Heart right ventricle (tissue), 16 donors: ENCODE data around the gene WDHD1. TPM values are rescaled to one million over a fixed set of nuclear protein-coding genes. Genes with fewer than 3 reads are reported as not detected.
"Not testable (repeated sequence)": the region's sequence is repeated elsewhere in the genome, so short reads cannot be mapped to it uniquely, and the experiment has no call there.

Experiments used
- ATAC-seq, 8 donors: fragments of 200-7000 bp; cut with Tn5 transposase; one replicate each; pipeline ENCODE4 v1.9.1; 2020; ENCODE audit warnings: mild to moderate bottlenecking in 8 of 8, moderate library complexity in 8 of 8, moderate number of reproducible peaks in 1 of 8
- DNase-seq, 2 donors: peaks; one replicate each; pipeline ENCODE4 v3.0.0-alpha.2; 2020
- H3K27ac ChIP-seq, 10 donors: fragments of 200-600 bp; sonication (generic) in 2 of 10; one replicate each; pipeline versions ENCODE4 v1.5.0 to v1.8.0; 2020 to 2022; ENCODE audit warnings: mild to moderate bottlenecking in 3 of 10
- H3K27me3 ChIP-seq, 7 donors: fragments of 200-600 bp; one replicate each; pipeline ENCODE4 v1.8.0; 2021 to 2022; ENCODE audit warnings: mild to moderate bottlenecking in 2 of 7
- H3K36me3 ChIP-seq, 9 donors: fragments of 200-600 bp; sonication (generic) in 1 of 9; one replicate each; pipeline versions ENCODE4 v1.5.0 to v1.8.0; 2020 to 2022; ENCODE audit warnings: mild to moderate bottlenecking in 2 of 9
- H3K4me1 ChIP-seq, 9 donors: fragments of 200-600 bp; sonication (generic) in 1 of 9; one replicate each; pipeline versions ENCODE4 v1.5.0 to v1.8.0; 2020 to 2022; ENCODE audit warnings: mild to moderate bottlenecking in 4 of 9
- H3K4me3 ChIP-seq, 10 donors: fragments of 200-600 bp; sonication (generic) in 2 of 10; one replicate each; pipeline versions ENCODE4 v1.5.0 to v1.8.0; 2020 to 2022; ENCODE audit warnings: mild to moderate bottlenecking in 7 of 10, moderate library complexity in 2 of 10
- H3K9me3 ChIP-seq, 11 donors: fragments of 200-600 bp in 10 of 11; sonication (generic) in 2 of 11; one replicate each; pipeline versions ENCODE4 v1.5.0 to v1.8.0; 2013 to 2022; ENCODE audit warnings: mild to moderate bottlenecking in 2 of 11, control low read depth in 1 of 11, moderate library complexity in 1 of 11
- WGBS, 2 donors: extraction: QIAGEN DNeasy Blood & Tissue Kit; methylation state at CpG; one replicate each; pipeline ENCODE4 v1.1.7; 2013; ENCODE audit warnings: inconsistent platforms in 1 of 2; 5-methylcytosine and 5-hydroxymethylcytosine counted together
- intact Hi-C, 10 donors: fragments of 100-400 bp; cut with DNase I; formaldehyde crosslinking; loops; one replicate each; pipeline versions ENCODE4 v1.11.1 to v1.14.2; 2022
- polyA plus RNA-seq, 2 donors: library from polyadenylated mRNA; stranded (reverse); fragments of 200-250 nt; gene quantifications; one replicate each; pipeline ENCODE4 v1.2.3, GENCODE V29; 2013
- total RNA-seq, 10 donors: library from RNA; stranded (reverse); fragmentation: NEBNext Ultra II Directional in 3 of 10; extraction: Animal tissue kit (Norgen Biotek cat#: 25700) in 3 of 10; gene quantifications; one replicate each; pipeline versions ENCODE4 v1.2.1 to v1.2.4, GENCODE V29; 2021 to 2023
- TF ChIP-seq, protein P1 (sequence below), 9 donors: fragments of 200-600 bp; sonication (generic) in 2 of 9; IDR thresholded peaks; one replicate each; pipeline versions ENCODE4 v1.5.0 to v1.8.0; 2021 to 2022; ENCODE audit warnings: antibody characterized with exemption in 9 of 9, mild to moderate bottlenecking in 5 of 9, moderate library complexity in 1 of 9
- donor health status: Arrhythmogenic right ventricular cardiomyopathy.
- donor health status: ischemic (EF 13 %, LVEDD 7.1; RV severe dilation, severe dysfunction).
- donor health status: healthy with polysubstance abuse.
- donor health status: DM: no; HTN: yes; CAD: no.
- donor health status: DM: no; HTN: no; CAD: no.
- donor health status: ischemic (EF 25% LVEDD 6.9; RV normal size, moderate dysfunction).
- donor health status: ischemic (EF 25% LVEDD 5.7; RV mildly dilated, moderate dysfunction).
- donor health status: healthy.
- donor health status: DM: yes; HTN: yes; CAD: no.
- donor health status: Ischemic cardiomyopathy.
- donor health status: ischemic (EF 35%, LVEDD 5.7; RV mildly dilated, moderate dysfunction).
- donor health status: nonischemic (EF 11% LVEDD 7.7; RV severe dilation, severe dysfunction).
- donor health status: DM: yes; HTN: yes; CAD: no.
- donor health status: PGD.
- donor health status: ischemic (EF 29% LVEDD 5.4; RV normal size, mild dysfunction).
- donor health status: nonischemic (EF 23%, LVEDD 6.1; RV moderate dilation, normal function).

WDHD1 gene
- total and polyA plus RNA-seq, 12 donors = 0.59 to 2.7 (median 1.9) TPM

DNA sequence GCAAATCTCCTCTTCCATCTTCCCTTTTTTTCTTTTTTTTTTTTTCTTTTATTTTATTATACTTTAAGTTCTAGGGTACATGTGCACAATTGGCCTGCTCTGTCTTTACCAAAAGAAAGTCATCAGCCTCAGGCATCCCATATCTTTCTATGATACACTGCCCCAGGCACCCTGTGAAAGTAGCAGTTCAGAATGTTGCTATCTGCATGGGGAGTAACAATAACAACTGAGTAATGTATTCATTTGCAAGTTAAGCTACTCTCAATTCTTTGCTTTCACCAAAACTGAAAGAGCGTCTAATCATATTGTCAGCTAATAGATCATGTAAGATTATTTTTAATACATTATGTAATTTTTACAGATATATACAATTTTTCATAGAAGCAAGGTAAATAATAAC lies 110.8 kb downstream of the WDHD1 start:
- Histone ChIP-seq H3K4me3 (no peak overlapping the region), H3K36me3 (no peaks in the 10 kb centered on the region), H3K27ac (no peak overlapping the region), H3K27me3 (no peaks in the 10 kb centered on the region), H3K9me3 (no peaks in the 10 kb centered on the region), H3K4me1 (peaks cover 0 to 4% (median 0%) of the 10 kb centered on the region in 9 donors)
- DNase-seq (no peak), ATAC-seq (no peak)
- intact Hi-C loops = no loop called here
- WGBS, 2 donors = 90 to 98% methylated on average over 1 of the region's 1 CpG
- TF ChIP-seq, protein P1, sequence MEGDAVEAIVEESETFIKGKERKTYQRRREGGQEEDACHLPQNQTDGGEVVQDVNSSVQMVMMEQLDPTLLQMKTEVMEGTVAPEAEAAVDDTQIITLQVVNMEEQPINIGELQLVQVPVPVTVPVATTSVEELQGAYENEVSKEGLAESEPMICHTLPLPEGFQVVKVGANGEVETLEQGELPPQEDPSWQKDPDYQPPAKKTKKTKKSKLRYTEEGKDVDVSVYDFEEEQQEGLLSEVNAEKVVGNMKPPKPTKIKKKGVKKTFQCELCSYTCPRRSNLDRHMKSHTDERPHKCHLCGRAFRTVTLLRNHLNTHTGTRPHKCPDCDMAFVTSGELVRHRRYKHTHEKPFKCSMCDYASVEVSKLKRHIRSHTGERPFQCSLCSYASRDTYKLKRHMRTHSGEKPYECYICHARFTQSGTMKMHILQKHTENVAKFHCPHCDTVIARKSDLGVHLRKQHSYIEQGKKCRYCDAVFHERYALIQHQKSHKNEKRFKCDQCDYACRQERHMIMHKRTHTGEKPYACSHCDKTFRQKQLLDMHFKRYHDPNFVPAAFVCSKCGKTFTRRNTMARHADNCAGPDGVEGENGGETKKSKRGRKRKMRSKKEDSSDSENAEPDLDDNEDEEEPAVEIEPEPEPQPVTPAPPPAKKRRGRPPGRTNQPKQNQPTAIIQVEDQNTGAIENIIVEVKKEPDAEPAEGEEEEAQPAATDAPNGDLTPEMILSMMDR (IDR thresholded peaks at IDR 0.05) = no peak

DNA sequence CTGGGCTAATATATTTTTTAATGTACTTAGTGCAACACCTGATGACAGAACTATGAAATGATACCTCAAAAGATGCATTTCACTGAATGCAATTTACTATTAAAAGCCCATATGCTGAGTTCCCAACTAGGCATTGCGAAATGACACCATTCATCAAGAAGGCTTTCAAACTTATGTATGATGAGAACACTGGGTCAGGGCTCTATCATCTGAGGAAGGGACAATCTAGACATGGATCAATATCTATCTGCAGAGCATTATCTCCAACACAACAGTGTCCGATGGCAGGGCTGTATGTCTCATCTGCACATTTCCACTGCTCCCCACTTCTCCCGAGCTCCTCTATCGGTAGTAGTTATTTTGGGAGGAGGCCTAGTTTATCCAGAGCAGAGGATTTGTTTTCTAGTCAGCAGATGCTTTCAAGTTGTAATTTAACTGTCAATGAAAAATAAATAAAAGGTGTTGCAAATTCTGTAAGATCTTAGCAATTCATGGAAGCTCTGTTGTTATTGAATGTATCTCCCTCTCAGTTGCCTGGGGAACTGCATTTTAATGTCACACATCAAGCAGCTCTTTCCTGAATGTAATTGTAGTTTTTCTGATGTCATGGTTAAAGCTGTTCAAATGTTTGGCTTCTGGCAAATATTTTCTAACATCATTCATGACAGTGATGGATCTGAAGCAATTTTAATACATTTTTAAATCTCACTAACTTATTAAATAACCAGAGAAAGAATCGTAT lies 116.9 kb downstream of the WDHD1 start:
- Histone ChIP-seq H3K36me3 (no peaks in the 10 kb centered on the region), H3K27me3 (no peaks in the 10 kb centered on the region), H3K9me3 (no peaks in the 10 kb centered on the region), H3K27ac (no peak overlapping the region), H3K4me1 (peaks cover 0 to 10% (median 0%) of the 10 kb centered on the region in 9 donors), H3K4me3 (no peak overlapping the region)
- ATAC-seq (no peak), DNase-seq (no peak)
- 84 to 85% methylated on average over 5 of the region's 5 CpGs for WGBS, 2 donors
- intact Hi-C loops = loop anchor here in 1 of 10 donors (10.0 kb wide), 1 partner anchor 255 kb away; no protein-coding TSS in a partner anchor
- TF ChIP-seq, protein P1 (IDR thresholded peaks at IDR 0.05) = no peak

DNA sequence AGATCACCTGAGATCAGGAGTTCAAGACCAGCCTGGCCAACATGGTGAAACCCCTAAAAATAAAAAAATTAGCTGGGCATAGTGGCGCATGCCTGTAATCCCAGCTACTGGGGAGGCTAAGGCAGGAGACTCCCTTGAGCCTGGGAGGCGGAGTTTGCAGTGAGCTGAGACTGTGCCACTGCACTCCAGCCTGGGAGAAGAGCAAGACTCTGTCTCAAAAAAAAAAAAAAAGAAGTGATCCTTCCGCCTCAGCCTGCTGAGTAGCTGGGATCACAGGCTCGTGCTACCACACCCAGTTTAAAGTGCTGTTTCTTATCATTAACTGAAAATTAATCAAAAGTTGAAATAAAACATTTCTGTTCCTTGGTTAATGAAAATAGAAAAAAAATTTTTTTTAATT lies 117.9 kb downstream of the WDHD1 start:
- not testable (repeated sequence) for ATAC-seq, H3K4me3 ChIP-seq, H3K27me3 ChIP-seq, H3K36me3 ChIP-seq, H3K27ac ChIP-seq, DNase-seq, H3K9me3 ChIP-seq
- intact Hi-C loops = loop anchor here in 1 of 10 donors (10.0 kb wide), 1 partner anchor 256 kb away; no protein-coding TSS in a partner anchor
- 91 to 92% methylated on average over 4 of the region's 4 CpGs for WGBS, 2 donors
- peaks cover 0 to 10% (median 0%) of the 10 kb centered on the region in 9 donors for H3K4me1 ChIP-seq

DNA sequence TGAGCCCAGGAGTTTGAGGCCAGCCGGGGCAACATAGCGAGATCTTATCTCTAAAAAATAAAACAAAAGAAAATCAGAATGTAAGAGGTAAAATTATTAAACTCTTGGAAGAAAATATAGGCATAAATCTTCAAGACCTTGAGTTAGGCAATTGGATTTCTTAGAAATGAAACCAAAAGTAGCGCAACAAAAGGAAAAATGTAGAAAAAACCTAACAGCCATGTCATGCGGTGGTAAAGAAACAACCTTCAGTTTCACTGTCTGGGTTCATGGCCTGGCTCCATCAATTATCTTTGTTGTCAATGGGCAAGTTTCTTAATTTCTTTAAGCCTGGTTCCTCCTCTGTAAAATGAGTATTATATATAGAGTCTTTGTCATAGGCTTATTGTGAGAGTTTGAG lies 118.7 kb downstream of the WDHD1 start:
- 83 to 89% methylated on average over 4 of the region's 4 CpGs for WGBS, 2 donors
- ATAC-seq = no peak
- TF ChIP-seq, protein P1 (IDR thresholded peaks at IDR 0.05) = no peak
- H3K4me1 ChIP-seq = peaks cover 0 to 12% (median 0%) of the 10 kb centered on the region in 9 donors
- H3K36me3 ChIP-seq = no peaks in the 10 kb centered on the region
- H3K27ac ChIP-seq = no peak overlapping the region
- no peaks in the 10 kb centered on the region for H3K9me3 ChIP-seq
- no peak overlapping the region for H3K4me3 ChIP-seq
- H3K27me3 ChIP-seq = no peaks in the 10 kb centered on the region
- no peak for DNase-seq
- intact Hi-C loops = loop anchor here in 1 of 10 donors (10.0 kb wide), 1 partner anchor 257 kb away; no protein-coding TSS in a partner anchor

DNA sequence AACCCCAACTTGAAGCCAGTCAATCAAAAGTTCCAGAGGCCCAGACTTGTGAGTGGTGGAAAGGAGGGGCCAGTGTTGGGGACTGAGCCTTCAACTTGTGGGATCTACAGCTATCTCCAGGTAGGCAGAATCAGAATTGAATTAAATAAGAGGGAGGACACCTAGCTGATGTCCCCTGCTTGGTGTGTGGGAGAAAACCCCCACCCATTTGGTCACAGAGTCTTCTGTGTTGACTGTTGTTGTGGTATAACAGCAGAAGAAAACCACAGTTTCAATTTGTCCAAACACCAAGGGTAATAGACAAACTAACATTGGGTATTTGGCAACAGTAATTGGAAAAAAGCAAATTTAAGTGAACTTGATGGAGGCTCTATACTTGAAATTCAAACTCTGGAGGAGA lies 120.8 kb downstream of the WDHD1 start:
- H3K27ac ChIP-seq = no peak overlapping the region
- no peak overlapping the region for H3K4me3 ChIP-seq
- peaks cover 0 to 18% (median 10%) of the 10 kb centered on the region in 9 donors for H3K4me1 ChIP-seq
- no peaks in the 10 kb centered on the region for H3K9me3 ChIP-seq
- no peaks in the 10 kb centered on the region for H3K27me3 ChIP-seq
- no peak for DNase-seq
- H3K36me3 ChIP-seq = no peaks in the 10 kb centered on the region
- intact Hi-C loops = loop anchor here in 1 of 10 donors (10.0 kb wide), 1 partner anchor 259 kb away; no protein-coding TSS in a partner anchor
- ATAC-seq = no peak
- TF ChIP-seq, protein P1 (IDR thresholded peaks at IDR 0.05) = no peak
